HG03135 (cell line): ENCODE results near the gene MAPKBP1.

Experiments used
- ATAC-seq: cut with Tn5 transposase; IDR thresholded peaks from one replicate; pipeline ENCODE4 v1.9.1; 2021; ENCODE audit warnings: mild to moderate bottlenecking, moderate library complexity; ENCODE audit not compliant: unreplicated experiment

Gene MAPKBP1

DNA sequence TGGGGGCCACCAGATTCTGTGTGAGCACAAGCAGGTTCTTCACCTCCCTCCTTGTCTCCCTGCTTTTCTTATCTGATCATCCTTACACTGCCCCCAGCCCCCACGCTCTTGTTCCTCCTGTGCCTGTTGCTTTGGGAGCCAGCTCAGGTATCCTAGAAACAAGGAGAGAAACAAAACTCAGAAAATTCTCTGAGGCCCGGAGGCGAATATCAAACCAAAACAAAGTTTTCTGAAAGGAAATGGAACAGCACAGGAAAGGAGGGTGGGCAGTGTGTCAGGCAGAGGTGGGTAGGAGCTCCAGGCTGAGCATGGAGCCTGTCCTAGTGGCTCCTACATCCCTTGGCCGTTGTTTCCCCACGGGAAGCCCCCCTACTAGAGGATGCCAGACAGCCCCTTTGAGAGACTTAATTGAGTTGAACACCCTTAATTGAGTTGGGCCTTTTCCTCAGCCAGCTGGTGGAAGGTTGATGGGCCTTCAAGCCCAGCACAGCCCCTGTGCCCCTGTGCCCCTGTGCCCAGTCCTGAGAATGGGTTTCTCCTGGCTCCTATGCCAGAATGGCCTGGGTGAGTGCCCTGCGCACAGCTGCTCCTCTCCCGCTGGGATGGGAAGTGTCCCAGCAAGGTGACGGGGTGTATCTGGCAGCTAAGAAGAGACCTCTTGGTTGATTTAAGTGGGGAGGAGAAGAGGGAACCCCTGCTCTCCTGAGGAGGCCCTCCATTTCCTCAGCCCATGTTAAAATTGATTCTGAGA, 30.8 kb downstream of the MAPKBP1 start:
- ATAC-seq: no peak

DNA sequence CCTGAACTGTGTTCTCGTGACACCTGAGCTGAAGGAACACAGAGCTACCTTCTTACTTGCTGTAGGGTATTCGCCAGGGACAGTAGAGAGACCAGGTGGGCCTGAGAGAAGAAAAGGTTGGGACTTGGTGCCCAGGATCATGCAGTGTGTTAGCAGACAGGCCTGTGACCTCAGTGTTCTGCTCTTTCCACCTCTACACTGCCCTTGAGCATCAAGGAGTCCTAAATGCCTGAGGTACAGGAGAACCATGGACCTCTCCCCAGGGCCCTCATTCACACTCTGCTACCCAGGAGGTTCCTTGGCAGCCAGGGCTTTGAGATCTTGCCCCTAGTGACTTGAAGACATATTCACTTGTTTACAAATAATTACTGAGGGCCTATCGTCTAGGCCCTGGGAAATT, 31.4 kb downstream of the MAPKBP1 start:
- no peak for ATAC-seq

DNA sequence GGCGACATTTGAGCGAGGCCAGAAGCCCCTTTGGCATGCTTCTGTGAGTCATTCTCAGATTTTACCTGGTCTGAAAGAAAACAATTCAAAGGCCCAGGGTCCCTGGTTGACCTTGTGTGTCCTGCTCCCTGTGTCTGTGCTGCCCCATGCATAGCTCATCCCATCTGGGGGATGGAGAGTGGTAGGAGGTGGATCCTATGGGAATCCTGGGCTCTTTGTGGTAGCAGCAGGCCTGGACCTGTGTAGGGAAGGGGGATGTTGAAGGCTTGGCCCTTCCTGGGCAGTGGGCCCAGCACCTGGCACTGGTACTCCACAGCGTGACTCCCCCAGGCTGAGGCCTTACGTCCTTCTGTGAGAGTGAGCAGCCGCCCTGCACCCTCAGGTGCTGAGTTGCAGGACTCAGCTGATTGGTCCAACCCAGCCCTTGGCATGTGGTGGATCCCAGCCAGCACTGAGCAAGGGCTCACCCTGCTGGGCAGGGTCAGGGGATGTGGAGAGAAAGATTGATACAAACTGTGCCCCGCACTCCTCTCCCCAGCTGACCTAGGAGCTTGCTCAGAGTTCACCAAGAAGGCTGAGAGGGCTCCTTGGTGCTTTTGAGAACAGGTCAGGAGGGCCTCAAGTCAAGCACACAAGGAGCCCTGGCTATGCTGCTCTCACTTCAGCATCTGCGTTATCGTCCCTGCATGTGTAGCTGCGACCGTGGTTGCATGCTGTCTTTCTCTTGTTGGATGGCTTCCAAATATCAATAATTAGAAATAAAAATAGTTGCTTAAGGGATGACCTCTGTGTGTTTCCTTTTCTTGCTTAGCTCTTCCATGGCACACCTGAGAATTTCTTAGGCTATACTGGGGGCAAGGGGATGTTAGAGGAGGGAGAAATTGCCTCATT, 32.3 kb downstream of the MAPKBP1 start:
- ATAC-seq: no peak

DNA sequence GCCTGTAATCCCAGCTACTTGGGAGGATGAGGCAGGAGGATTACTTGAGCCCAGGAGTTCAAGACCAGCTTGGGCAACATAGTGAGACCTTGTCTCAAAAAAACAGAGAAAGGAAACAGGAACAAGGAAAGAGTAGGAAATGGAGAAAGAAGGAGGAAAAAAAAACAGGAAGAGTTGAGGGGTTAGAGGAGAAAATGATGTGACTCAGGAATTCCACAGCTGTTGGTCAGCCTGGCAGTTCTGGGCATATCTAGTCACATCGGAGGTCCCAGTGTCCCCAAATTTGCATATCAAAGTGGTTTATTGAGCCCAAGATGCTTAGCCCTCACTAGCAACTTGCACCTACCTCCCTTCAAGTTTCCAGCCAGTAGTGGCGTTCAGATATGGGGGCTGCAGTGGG, 34.8 kb downstream of the MAPKBP1 start:
- ATAC-seq: no peak

DNA sequence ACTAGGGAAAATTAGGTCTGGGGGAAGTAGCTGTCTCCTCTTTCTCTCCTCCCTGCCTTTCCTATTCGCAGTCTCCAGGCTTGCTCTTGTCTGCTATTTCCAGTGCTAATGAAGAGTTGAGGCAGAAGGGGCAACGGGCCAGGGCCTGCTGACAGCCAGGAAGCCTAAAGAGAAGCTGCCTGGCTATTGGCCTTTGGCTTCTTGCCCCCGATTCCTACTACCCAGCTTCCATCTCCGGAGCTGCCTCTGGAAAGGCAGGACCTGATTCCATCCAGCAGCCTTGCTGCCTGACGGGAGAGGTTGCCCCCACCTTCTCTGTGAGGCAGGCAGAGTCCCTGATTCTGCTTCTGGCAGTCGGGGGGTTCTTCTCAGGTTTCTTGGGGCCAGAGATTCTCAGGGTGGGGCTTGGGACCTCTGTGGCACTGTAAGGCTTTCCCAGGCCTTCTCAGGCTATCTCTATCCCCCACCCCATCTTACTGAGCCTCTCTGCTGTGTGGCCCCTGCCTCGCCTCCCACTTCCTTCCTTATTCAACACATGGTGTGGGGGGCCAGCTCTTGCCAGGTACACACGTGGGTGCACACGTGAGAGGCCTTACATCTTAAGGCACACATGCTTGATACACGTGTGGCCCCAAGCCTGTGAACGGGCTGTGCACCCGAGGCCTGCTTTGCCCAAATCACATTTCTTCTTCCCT, 35.4 kb downstream of the MAPKBP1 start:
- no peak for ATAC-seq

DNA sequence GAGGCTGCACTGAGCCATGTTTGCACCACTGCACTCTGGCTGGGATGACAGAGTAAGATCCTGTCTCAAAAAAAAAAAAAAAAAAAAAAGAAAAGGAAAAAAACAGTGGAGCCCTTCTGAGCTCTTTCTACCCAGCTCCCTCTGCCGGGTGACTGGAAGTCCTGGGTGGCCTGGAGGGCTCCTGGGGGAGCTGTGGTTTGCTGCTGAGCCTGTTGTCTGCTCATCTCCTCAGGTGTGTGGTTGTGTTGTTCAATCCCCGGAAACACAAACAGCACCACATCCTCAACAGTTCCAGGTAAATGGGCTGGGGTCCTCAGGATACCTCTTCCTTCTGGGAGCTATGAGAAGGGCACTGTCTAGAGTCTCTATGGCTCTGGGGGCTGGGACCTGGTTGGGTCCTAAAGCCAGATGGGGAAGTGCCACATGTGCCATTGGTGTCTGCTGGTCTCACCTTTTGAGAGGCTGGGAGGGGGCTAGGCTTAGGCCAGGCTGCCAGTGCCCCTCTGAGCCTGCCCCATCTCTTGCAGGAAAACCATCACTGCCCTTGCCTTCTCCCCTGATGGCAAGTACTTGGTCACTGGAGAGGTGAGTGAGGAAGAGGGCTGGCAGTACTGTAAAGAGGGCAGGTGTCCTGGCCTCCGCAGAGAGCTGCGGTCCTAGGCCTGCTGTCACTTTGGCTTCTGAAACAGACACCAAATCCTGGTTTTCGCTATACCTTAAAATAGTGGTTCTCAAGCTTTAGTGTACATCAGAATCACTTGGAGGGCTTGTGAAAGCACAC, 36.6 kb downstream of the MAPKBP1 start:
- ATAC-seq: no peak

DNA sequence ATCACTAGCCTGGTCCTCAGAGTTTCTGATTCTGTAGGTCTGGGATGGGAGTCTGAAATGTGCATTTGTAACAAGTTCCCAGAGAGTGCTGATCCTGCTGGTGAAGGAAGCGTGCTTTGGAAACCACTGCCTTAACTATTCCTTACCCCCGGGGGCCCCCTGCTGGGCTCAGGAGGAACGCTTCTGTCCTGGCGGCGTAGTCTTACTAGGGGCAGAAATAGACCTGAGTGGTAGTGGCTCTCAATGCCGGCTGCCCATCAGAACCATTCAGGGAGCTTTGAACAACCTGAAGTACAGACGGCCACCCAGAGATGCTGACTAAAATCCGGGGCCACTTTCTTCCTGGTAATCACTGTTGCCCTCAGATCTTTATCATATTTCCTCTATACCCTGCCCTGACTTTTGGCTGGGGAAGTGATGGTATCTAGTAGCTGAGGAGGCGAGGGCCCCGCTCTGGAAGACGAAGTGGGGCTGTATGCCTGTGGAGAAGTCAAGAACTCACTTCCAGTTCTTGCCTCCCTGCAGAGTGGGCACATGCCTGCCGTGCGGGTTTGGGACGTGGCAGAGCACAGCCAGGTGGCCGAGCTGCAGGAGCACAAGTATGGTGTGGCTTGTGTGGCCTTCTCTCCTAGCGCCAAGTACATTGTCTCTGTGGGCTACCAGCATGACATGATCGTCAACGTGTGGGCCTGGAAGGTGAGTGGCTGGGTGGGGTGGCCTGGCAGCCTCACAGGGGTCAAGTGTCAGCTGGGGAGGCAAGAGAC, 37.3 kb downstream of the MAPKBP1 start:
- no peak for ATAC-seq

DNA sequence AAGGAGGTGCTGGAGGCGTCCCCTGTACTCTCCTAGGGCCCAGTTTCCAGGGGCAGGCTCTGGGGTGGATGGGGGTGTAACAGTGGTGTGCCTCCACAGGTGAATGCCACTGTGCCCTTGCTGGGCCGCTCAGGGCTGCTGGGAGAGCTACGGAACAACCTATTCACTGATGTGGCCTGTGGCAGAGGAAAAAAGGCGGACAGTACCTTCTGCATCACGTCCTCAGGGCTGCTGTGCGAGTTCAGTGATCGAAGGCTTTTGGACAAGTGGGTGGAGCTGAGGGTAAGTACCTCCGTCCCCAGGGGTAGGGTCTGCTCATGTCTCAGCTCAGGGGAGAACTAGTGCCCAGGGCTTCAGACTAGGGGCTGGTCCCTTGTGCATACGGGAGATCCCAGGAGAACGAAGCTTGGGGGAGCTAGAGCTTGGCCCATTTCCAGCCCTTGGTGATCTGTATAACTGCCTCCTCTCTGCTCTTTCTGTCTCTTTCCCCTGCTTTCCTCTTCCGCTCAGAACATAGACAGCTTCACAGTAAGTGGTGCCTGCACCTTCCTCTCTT, 38.6 kb downstream of the MAPKBP1 start:
- no peak for ATAC-seq

DNA sequence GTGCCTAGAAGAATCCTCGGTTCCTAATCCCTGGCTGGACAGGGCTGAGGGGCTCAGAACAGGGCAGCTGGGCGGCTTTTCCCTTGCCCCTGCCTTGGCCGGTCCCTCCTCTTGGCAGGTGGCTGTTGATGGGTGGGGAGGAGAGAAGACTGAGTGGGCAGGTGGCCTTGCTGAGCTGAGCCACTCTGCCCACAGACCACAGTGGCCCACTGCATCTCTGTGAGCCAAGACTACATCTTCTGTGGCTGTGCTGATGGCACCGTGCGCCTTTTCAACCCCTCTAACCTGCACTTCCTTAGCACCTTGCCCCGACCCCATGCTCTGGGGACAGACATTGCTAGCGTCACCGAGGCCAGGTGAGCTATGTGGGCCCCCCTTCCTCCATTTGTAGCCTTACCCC, 39.1 kb downstream of the MAPKBP1 start:
- ATAC-seq: no peak

DNA sequence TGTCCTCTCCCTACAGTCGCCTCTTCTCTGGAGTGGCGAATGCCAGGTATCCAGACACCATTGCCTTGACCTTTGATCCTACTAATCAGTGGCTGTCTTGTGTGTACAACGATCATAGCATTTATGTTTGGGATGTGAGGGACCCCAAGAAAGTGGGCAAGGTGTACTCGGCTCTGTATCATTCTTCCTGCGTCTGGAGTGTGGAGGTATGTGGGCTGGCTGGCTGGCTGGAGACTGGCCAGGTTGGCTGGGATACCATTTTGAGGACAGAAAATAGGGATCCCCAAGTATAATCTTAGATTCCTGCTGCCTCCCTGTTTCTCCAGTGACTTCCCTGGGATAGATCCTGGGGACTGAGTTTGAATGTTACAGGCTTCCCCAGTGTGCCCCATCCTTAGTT, 40.2 kb downstream of the MAPKBP1 start:
- no peak for ATAC-seq

DNA sequence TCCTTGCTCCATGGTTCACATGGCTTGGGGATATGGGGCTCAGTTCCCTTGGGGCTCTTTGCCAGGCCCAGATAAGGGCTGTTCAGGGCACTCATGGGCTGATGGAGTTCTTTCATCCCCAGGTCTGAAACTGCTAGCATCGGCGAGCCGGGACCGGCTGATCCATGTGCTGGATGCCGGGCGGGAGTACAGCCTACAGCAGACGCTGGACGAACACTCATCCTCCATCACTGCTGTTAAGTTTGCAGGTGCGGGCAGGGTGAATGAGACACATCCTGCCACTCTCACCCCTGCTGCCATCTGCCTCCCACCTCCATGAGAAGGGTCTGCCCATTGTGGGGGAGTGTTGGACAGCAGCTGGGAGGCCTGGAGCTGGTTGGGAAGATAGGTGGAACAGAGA, 42.5 kb downstream of the MAPKBP1 start:
- no peak for ATAC-seq

DNA sequence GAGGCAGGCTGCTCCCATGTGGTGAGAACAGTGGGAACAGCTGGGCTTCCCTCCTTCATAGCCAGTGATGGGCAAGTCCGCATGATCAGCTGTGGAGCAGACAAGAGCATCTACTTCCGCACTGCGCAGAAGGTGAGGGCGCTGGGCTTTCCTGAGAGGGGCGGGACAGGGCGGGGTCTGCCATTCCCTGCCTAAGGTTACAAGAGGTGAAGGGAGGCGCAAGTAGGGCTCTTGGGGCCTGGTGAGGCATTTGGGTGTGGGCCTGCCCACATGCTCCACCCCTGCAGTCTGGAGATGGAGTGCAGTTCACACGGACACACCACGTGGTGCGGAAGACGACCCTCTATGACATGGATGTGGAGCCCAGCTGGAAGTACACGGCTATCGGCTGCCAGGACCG, 43.0 kb downstream of the MAPKBP1 start:
- ATAC-seq: no peak

DNA sequence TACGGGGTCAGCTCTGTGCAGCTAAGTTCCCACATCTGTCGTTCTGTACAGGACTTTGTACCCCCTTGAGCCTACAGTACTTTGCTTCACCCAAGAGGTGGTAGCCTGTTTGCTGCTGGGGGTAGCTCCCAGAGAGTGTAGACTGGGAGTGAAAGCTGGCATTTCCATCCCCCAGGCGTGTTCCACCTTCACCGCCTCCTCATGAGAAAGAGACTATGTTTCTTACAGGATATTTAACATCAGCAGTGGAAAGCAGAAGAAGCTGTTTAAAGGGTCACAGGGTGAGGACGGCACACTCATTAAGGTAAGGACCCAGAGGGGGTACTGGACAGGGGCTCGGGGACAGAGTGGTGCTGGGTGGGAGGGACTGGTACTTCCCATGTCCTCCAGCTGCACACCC, 43.5 kb downstream of the MAPKBP1 start:
- no peak for ATAC-seq

DNA sequence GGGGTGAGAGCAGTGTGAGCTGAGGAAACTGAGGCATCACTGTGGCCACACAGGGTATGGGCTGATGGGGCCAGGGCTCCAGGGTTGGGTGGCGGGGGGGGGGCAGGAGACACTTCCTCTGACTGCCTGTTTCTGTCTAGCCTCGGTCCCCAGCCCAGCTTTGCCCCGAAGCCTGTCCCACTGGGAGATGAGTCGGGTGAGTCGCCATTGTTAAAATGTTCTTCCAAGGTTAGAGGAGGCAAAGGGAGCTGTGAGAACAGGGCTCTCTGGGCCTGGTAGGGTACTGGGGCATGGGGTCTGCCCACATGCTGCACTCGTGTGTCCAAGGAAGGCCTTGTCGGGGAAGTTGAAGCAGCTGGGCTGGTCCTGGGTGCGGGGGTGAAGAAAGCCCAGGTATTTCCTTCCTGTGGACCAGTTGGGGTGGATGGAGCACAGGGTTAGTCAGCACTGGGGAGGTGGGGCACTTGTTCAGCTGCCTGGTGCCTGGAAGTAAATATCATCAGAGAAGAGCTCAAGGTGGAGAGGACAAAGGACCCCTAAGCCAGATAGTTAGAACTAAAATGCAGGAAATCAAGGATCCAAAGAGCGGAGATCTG, 45.3 kb downstream of the MAPKBP1 start:
- ATAC-seq: no peak

DNA sequence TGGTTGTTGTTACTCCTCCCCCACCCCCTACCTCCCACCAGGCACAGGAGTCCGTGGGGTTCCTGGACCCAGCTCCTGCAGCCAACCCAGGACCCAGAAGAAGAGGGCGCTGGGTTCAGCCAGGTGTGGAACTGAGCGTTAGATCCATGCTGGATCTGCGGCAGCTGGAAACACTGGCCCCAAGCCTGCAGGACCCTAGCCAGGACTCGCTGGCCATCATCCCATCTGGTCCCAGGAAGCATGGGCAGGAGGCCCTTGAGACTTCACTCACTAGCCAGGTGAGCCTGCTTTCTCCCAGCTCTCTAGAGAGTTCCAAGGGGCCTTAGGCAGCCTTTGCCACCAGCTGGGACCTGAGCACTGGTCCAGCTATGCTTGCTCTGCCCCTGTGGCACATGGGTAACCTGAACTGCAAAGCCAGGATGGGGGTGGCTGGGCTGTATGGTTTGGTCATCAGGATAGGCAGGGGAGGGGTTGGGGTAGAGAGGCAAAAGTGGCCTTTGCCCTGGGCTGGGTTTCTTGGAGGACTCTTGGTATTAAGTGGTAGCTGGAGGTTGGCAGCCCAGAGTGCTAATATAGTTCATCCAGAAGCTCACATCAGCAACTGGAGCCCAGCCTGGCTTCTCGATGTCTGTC, 46.6 kb downstream of the MAPKBP1 start:
- no peak for ATAC-seq

DNA sequence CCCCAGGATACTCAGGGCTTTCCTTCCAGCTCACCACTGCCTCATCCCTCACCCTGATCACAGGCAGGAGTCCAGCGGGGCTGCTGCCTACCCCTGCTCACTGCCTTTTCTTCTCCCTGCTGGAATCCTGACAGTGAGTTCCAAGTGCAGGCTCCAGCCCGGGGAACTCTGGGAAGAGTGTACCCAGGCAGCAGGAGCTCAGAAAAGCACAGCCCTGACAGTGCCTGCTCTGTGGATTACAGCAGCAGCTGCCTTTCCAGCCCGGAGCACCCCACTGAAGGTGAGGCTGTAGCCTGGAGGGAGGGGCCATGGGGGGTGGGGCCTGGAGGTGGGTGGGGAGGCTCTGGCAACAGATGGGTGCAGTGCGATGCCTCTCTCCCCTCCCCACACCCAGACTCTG, 47.5 kb downstream of the MAPKBP1 start:
- no peak for ATAC-seq

DNA sequence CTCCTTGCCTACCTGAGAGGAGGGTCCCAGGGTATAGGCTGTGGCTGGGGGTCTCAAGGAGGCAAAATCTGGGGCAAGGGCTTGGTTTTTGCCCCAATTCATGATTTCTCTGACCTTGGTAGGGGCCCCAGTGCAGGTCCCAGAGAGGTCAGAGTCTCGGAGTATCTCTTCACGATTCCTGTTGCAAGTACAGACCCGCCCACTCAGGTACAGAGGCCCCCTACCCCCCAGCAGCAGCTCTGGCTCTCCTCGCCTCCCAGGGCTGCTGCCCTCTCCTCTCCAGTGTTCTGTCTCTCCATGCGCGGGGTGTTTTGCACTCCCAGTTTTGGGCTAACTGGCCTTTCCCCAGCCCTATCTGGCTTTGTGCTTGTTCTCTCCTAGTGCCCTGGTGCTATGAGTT, 48.2 kb downstream of the MAPKBP1 start:
- no peak for ATAC-seq

DNA sequence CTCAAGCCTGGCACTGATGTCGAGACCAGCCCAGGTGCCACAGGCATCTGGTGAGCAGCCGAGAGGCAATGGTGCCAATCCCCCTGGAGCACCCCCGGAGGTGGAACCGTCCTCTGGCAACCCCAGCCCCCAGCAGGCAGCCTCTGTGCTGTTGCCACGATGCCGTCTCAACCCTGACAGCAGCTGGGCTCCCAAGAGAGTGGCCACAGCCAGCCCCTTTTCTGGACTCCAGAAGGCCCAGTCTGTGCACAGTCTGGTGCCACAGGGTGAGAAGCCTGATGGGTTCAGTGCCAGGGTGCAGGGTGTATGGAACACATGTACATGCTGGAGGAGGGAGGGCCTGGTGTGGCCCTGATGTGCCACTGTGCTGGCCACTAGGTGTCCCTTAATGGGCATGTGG, 48.7 kb downstream of the MAPKBP1 start:
- ATAC-seq: no peak

DNA sequence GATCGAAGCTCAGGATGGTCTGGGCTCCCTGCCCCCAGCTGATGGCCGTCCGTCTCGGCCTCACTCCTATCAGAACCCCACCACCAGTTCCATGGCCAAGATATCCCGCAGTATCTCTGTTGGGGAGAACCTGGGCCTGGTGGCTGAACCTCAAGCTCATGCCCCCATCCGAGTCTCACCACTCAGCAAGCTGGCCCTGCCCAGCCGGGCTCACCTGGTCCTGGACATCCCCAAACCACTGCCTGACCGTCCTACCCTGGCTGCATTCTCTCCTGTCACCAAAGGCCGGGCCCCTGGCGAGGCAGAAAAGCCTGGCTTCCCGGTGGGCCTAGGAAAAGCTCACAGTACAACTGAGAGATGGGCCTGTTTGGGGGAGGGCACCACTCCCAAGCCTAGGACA, 49.2 kb downstream of the MAPKBP1 start:
- no peak for ATAC-seq
